Activated naive CD4-positive, alpha-beta T cell treated with anti-CD3 and anti-CD28 coated beads for 36 hours (primary cell): ENCODE data around the gene AP3S2. TPM values are rescaled to one million over a fixed set of nuclear protein-coding genes. Genes with fewer than 3 reads are reported as not detected.
A peak's percentile ranks its signal among the peaks of the same experiment; 100 is the strongest.

Experiments used
- CTCF ChIA-PET: fragments of 350-600 bp; sonication (Branson Sonifier 250); formaldehyde crosslinking; loops from one replicate; lab custom pipeline; 2021; ENCODE audit warnings: antibody characterized with exemption; lab: Charles Lee
- DNase-seq: peaks from one replicate; pipeline ENCODE4 v3.0.0-alpha.2; 2020
- H3K27ac Mint-ChIP-seq: one replicate; pipeline ENCODE4 v1.8.0; 2021; ENCODE audit warnings: mild to moderate bottlenecking, mixed read lengths
- H3K27me3 Mint-ChIP-seq: one replicate; pipeline ENCODE4 v1.8.0; 2021; ENCODE audit warnings: low read depth, mixed read lengths
- H3K36me3 Mint-ChIP-seq: one replicate; pipeline ENCODE4 v1.8.0; 2021; ENCODE audit warnings: low read depth, mixed read lengths
- H3K4me1 Mint-ChIP-seq: one replicate; pipeline ENCODE4 v1.8.0; 2021; ENCODE audit warnings: low read depth, mixed read lengths
- H3K4me3 Mint-ChIP-seq: one replicate; pipeline ENCODE4 v1.8.0; 2021; ENCODE audit warnings: mild to moderate bottlenecking, moderate library complexity, mixed read lengths
- H3K9me3 Mint-ChIP-seq: one replicate; pipeline ENCODE4 v1.8.0; 2021; ENCODE audit warnings: mixed read lengths
- intact Hi-C: fragments of 100-400 bp; cut with micrococcal nuclease; formaldehyde crosslinking; loops from one replicate; pipeline ENCODE4 v1.15.1; 2023
- total RNA-seq, 2 experiments: library from RNA; stranded (reverse); gene quantifications; one replicate each; pipeline ENCODE4 v1.2.3, GENCODE V29; 2021

The AP3S2 gene
- total RNA-seq, 2 experiments from 2014 or later = 20.2 to 25.2 TPM

- H3K4me3 Mint-ChIP-seq = no peak overlapping the region
- no peaks in the 10 kb centered on the region for H3K9me3 Mint-ChIP-seq
- H3K27me3 Mint-ChIP-seq = peaks cover 5% of the 10 kb centered on the region
- no peak overlapping the region for H3K27ac Mint-ChIP-seq
- intact Hi-C loops = no loop called here
- DNase-seq = no peak
- H3K36me3 Mint-ChIP-seq = no peaks in the 10 kb centered on the region
- H3K4me1 Mint-ChIP-seq = no peaks in the 10 kb centered on the region
- CTCF ChIA-PET = no interaction called here
These were observed 86.1 kb downstream of the AP3S2 start for GRCh38 chr15:89807689-89808088.

GRCh38 chr15:89806559-89807550 lies 86.9 kb downstream of the AP3S2 start:
- H3K9me3 Mint-ChIP-seq = no peaks in the 10 kb centered on the region
- H3K4me1 Mint-ChIP-seq = no peaks in the 10 kb centered on the region
- H3K27ac Mint-ChIP-seq = no peak overlapping the region
- intact Hi-C loops = no loop called here
- no peak overlapping the region for H3K4me3 Mint-ChIP-seq
- CTCF ChIA-PET = no interaction called here
- H3K27me3 Mint-ChIP-seq = peaks cover 4% of the 10 kb centered on the region
- no peak for DNase-seq
- no peaks in the 10 kb centered on the region for H3K36me3 Mint-ChIP-seq

GRCh38 chr15:89806210-89806558 lies 87.6 kb downstream of the AP3S2 start:
- no peaks in the 10 kb centered on the region for H3K4me1 Mint-ChIP-seq
- CTCF ChIA-PET = no interaction called here
- H3K27me3 Mint-ChIP-seq = peaks cover 3% of the 10 kb centered on the region
- H3K9me3 Mint-ChIP-seq = no peaks in the 10 kb centered on the region
- H3K4me3 Mint-ChIP-seq = no peak overlapping the region
- H3K27ac Mint-ChIP-seq = no peak overlapping the region
- intact Hi-C loops = no loop called here
- no peak for DNase-seq
- H3K36me3 Mint-ChIP-seq = no peaks in the 10 kb centered on the region

- CTCF ChIA-PET = no interaction called here
- DNase-seq = no peak
- no peaks in the 10 kb centered on the region for H3K36me3 Mint-ChIP-seq
- no peak overlapping the region for H3K4me3 Mint-ChIP-seq
- peak overlapping the region; percentile 26 for H3K27ac Mint-ChIP-seq
- intact Hi-C loops = no loop called here
- H3K27me3 Mint-ChIP-seq = peaks cover 3% of the 10 kb centered on the region
- H3K9me3 Mint-ChIP-seq = no peaks in the 10 kb centered on the region
- H3K4me1 Mint-ChIP-seq = no peaks in the 10 kb centered on the region
These were observed 88.3 kb downstream of the AP3S2 start for GRCh38 chr15:89805241-89806209.

- no peak for DNase-seq
- Mint-ChIP-seq H3K27ac (no peak overlapping the region), H3K27me3 (peaks cover 3% of the 10 kb centered on the region), H3K4me3 (no peak overlapping the region), H3K36me3 (no peaks in the 10 kb centered on the region), H3K9me3 (no peaks in the 10 kb centered on the region), H3K4me1 (no peaks in the 10 kb centered on the region)
- intact Hi-C loops = no loop called here
- CTCF ChIA-PET = no interaction called here
These were observed 89.6 kb downstream of the AP3S2 start for GRCh38 chr15:89803941-89804800.

GRCh38 chr15:89802986-89803824 lies 90.6 kb downstream of the AP3S2 start:
- no peak for DNase-seq
- no peaks in the 10 kb centered on the region for H3K4me1 Mint-ChIP-seq
- H3K27me3 Mint-ChIP-seq = peaks cover 3% of the 10 kb centered on the region
- intact Hi-C loops = no loop called here
- no peaks in the 10 kb centered on the region for H3K36me3 Mint-ChIP-seq
- H3K4me3 Mint-ChIP-seq = no peak overlapping the region
- CTCF ChIA-PET = interaction anchor here (1.2 kb wide), 1 partner anchor 72 kb away, joined by 4 read pairs; no protein-coding TSS in a partner anchor
- H3K9me3 Mint-ChIP-seq = no peaks in the 10 kb centered on the region
- no peak overlapping the region for H3K27ac Mint-ChIP-seq

- DNase-seq = no peak
- Mint-ChIP-seq H3K4me1 (no peaks in the 10 kb centered on the region), H3K9me3 (no peaks in the 10 kb centered on the region), H3K27me3 (peaks cover 3% of the 10 kb centered on the region), H3K4me3 (no peak overlapping the region), H3K27ac (no peak overlapping the region), H3K36me3 (no peaks in the 10 kb centered on the region)
- CTCF ChIA-PET = interaction anchor here (1.2 kb wide), 1 partner anchor 73 kb away, joined by 4 read pairs; no protein-coding TSS in a partner anchor
- intact Hi-C loops = no loop called here
These were observed 91.4 kb downstream of the AP3S2 start for GRCh38 chr15:89802231-89802928.

- DNase-seq = no peak
- CTCF ChIA-PET = no interaction called here
- Mint-ChIP-seq H3K9me3 (peaks cover 2% of the 10 kb centered on the region), H3K27ac (no peak overlapping the region), H3K4me3 (no peak overlapping the region), H3K4me1 (no peaks in the 10 kb centered on the region), H3K27me3 (peaks cover 3% of the 10 kb centered on the region), H3K36me3 (no peaks in the 10 kb centered on the region)
- intact Hi-C loops = no loop called here
These were observed 92.2 kb downstream of the AP3S2 start for GRCh38 chr15:89801471-89802195.

GRCh38 chr15:89799918-89800498 lies 93.8 kb downstream of the AP3S2 start:
- intact Hi-C loops = no loop called here
- no peaks in the 10 kb centered on the region for H3K4me1 Mint-ChIP-seq
- no peaks in the 10 kb centered on the region for H3K36me3 Mint-ChIP-seq
- peaks cover 10% of the 10 kb centered on the region for H3K9me3 Mint-ChIP-seq
- peaks cover 3% of the 10 kb centered on the region for H3K27me3 Mint-ChIP-seq
- H3K27ac Mint-ChIP-seq = no peak overlapping the region
- CTCF ChIA-PET = no interaction called here
- no peak overlapping the region for H3K4me3 Mint-ChIP-seq
- DNase-seq = no peak
